Activated effector memory CD4-positive, alpha-beta T cell treated with anti-CD3 and anti-CD28 coated beads, Interleukin-2, amount 50 U/mL, for 16 hours (primary cell): ENCODE results near the gene TRUB2.
"Not testable (repeated sequence)": the region's sequence is repeated elsewhere in the genome, so short reads cannot be mapped to it uniquely, and the experiment has no call there.

ENCODE experiments used
- DNase-seq: peaks from one replicate; pipeline ENCODE4 v3.0.0-alpha.2; 2020

Gene TRUB2

GRCh38 chr9:128296340-128297220, 25.7 kb downstream of the TRUB2 start:
- DNase-seq: no peak

- no peak for DNase-seq
Measured at GRCh38 chr9:128294142-128294541, 28.1 kb downstream of the TRUB2 start.

GRCh38 chr9:128293091-128293490, 29.2 kb downstream of the TRUB2 start:
- DNase-seq: no peak

GRCh38 chr9:128292009-128292408, 30.2 kb downstream of the TRUB2 start:
- no peak for DNase-seq

- no peak for DNase-seq
Measured at GRCh38 chr9:128288273-128289004, 33.8 kb downstream of the TRUB2 start.

- no peak for DNase-seq
Measured at GRCh38 chr9:128286440-128286839, 35.8 kb downstream of the TRUB2 start.

GRCh38 chr9:128285033-128285784, 37.0 kb downstream of the TRUB2 start:
- no peak for DNase-seq

GRCh38 chr9:128282500-128282899, 39.7 kb downstream of the TRUB2 start:
- no peak for DNase-seq

GRCh38 chr9:128280084-128280622, 42.1 kb downstream of the TRUB2 start:
- DNase-seq: no peak

GRCh38 chr9:128279088-128280073, 42.9 kb downstream of the TRUB2 start:
- DNase-seq: not testable (repeated sequence)

GRCh38 chr9:128276574-128277270, 45.5 kb downstream of the TRUB2 start:
- no peak for DNase-seq

- DNase-seq: peak; percentile 100
Measured at GRCh38 chr9:128276008-128276573, 46.2 kb downstream of the TRUB2 start, which contains the start of gene SWI5. SWI5 (plus strand) TSS chr9:128276276.

- no peak for DNase-seq
Measured at GRCh38 chr9:128275198-128276007, 46.8 kb downstream of the TRUB2 start, which contains the start of gene GOLGA2. GOLGA2 (minus strand) TSS chr9:128276007; CDS start chr9:128275976, 31 bp downstream.

GRCh38 chr9:128274245-128274644, 48.0 kb downstream of the TRUB2 start:
- DNase-seq: no peak

GRCh38 chr9:128271512-128271911, 50.7 kb downstream of the TRUB2 start:
- DNase-seq: no peak

GRCh38 chr9:128271112-128271511, 51.1 kb downstream of the TRUB2 start:
- no peak for DNase-seq

- no peak for DNase-seq
Measured at GRCh38 chr9:128266868-128267590, 55.2 kb downstream of the TRUB2 start.

GRCh38 chr9:128265348-128265847, 56.8 kb downstream of the TRUB2 start:
- DNase-seq: no peak

GRCh38 chr9:128262687-128263086, 59.6 kb downstream of the TRUB2 start:
- DNase-seq: no peak
